Measurements from ENCODE around the gene COLGALT1.

GRCh38 chr19:17606590-17607185 lies 51.2 kb downstream of the COLGALT1 start:
- TF ChIP-seq EZH2phosphoT487 (IDR thresholded peaks at IDR 0.05; ENCODE audit: insufficient read depth, low read depth) (no peak), EZH2 (IDR thresholded peaks at IDR 0.05; ENCODE audit: insufficient read depth, poor library complexity, severe bottlenecking) (no peak)

Measured in GM23248 (cell line).